MCF 10A (cell line): ENCODE results near the gene HSPH1. TPM values are rescaled to one million over a fixed set of nuclear protein-coding genes. Genes with fewer than 3 reads are reported as not detected.
"Not testable (repeated sequence)": the region's sequence is repeated elsewhere in the genome, so short reads cannot be mapped to it uniquely, and the experiment has no call there.

Source experiments
- BruUV-seq: library from RNA; stranded (reverse); fragments of 400-500 nt; replicated peaks from 2 replicates; lab custom pipeline; 2021; lab: Mats Ljungman, UMichigan
- CTCF ChIA-PET: fragments of 300-600 bp; sonication (Branson Sonifier 250); formaldehyde crosslinking; extraction: SDS; loops from one replicate; lab custom pipeline; 2021; ENCODE audit warnings: antibody characterized with exemption, inconsistent platforms; lab: Yijun Ruan, JAX
- POLR2A ChIA-PET: fragments of 300-600, 350-650 bp; sonication (Branson Sonifier 250); formaldehyde crosslinking; extraction: SDS; loops from one replicate; lab custom pipeline; 2020; ENCODE audit warnings: antibody characterized with exemption, inconsistent platforms; lab: Yijun Ruan, JAX
- DNase-seq: peaks from one replicate; pipeline ENCODE4 v3.0.0-alpha.2; 2018; ENCODE audit not compliant: unreplicated experiment
- H3K27ac Mint-ChIP-seq: one replicate; pipeline ENCODE4 v1.8.0; 2022; ENCODE audit warnings: mild to moderate bottlenecking, low read depth, mixed read lengths; ENCODE audit not compliant: unreplicated experiment
- H3K27me3 Mint-ChIP-seq: one replicate; pipeline ENCODE4 v1.8.0; 2022; ENCODE audit warnings: mixed read lengths; ENCODE audit not compliant: insufficient read depth, unreplicated experiment
- H3K36me3 Mint-ChIP-seq: one replicate; pipeline ENCODE4 v1.8.0; 2022; ENCODE audit warnings: mild to moderate bottlenecking, moderate library complexity, mixed read lengths; ENCODE audit not compliant: insufficient read depth, unreplicated experiment
- H3K4me1 Mint-ChIP-seq: one replicate; pipeline ENCODE4 v1.8.0; 2022; ENCODE audit warnings: mixed read lengths; ENCODE audit not compliant: insufficient read depth, unreplicated experiment
- H3K4me3 Mint-ChIP-seq: one replicate; pipeline ENCODE4 v1.8.0; 2022; ENCODE audit warnings: mild to moderate bottlenecking, moderate library complexity, mixed read lengths; ENCODE audit not compliant: unreplicated experiment
- H3K9me3 Mint-ChIP-seq: one replicate; pipeline ENCODE4 v1.8.0; 2022; ENCODE audit warnings: mixed read lengths; ENCODE audit not compliant: unreplicated experiment
- CTCF ChIP-seq: fragments of 200-600 bp; IDR thresholded peaks from one replicate; pipeline ENCODE4 v1.8.0; 2022; ENCODE audit warnings: antibody characterized with exemption, mild to moderate bottlenecking; ENCODE audit not compliant: unreplicated experiment
- intact Hi-C: fragments of 100-400 bp; cut with micrococcal nuclease; formaldehyde crosslinking; loops from 2 replicates; pipeline ENCODE4 v1.14.1; 2022
- total RNA-seq: library from RNA; stranded (reverse); gene quantifications from 2 replicates; pipeline ENCODE4 v1.2.3, GENCODE V29; 2022

Gene HSPH1
- total RNA-seq, 1 experiment from 2014 or later: 67.8 TPM

DNA sequence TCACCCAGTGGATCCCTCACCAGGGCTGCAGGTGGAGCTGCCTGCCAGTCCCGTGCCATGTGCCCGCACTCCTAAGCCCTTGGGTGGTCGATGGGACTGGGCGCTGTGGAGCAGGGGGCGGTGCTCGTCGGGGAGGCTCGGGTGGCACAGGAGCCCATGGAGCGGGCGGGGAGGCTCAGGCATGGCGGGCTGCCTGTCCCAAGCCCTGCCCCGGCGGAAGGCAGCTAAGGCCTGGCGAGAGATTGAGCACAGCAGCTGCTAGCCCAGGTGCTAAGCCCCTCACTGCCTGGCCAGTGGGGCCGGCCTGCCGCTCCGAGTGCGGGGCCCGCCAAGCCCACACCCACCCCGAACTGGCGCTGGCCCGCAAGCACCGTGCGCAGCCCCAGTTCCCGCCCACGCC lies 21.3 kb upstream of the HSPH1 start:
- H3K9me3 Mint-ChIP-seq: peaks cover 4% of the 10 kb centered on the region
- TF ChIP-seq CTCF: no peak
- no peak overlapping the region for H3K27ac Mint-ChIP-seq
- no peaks in the 10 kb centered on the region for H3K4me1 Mint-ChIP-seq
- POLR2A ChIA-PET: no interaction called here
- H3K27me3 Mint-ChIP-seq: no peaks in the 10 kb centered on the region
- H3K36me3 Mint-ChIP-seq: no peaks in the 10 kb centered on the region
- CTCF ChIA-PET: interaction anchor here (0.5 kb wide), 1 partner anchor 262 kb away, joined by 4 read pairs; no protein-coding TSS in a partner anchor
- DNase-seq: no peak
- H3K4me3 Mint-ChIP-seq: no peak overlapping the region
- intact Hi-C loops: no loop called here
- no TSS peak for BruUV-seq

GRCh38 chr13:31179754-31180153 lies 18.1 kb upstream of the HSPH1 start:
- Mint-ChIP-seq H3K27me3 (no peaks in the 10 kb centered on the region), H3K4me1 (no peaks in the 10 kb centered on the region), H3K9me3 (peaks cover 14% of the 10 kb centered on the region), H3K27ac (no peak overlapping the region), H3K4me3 (no peak overlapping the region), H3K36me3 (no peaks in the 10 kb centered on the region)
- no TSS peak for BruUV-seq
- ChIA-PET POLR2A (interaction anchor here (0.7 to 0.8 kb wide), 2 partner anchors 9 to 16 kb away, joined by 3 read pairs; no protein-coding TSS in a partner anchor), CTCF (interaction anchor here (1.2 kb wide), 1 partner anchor 20 kb away, joined by 3 read pairs; the partner anchor contains the start of gene B3GLCT)
- intact Hi-C loops: no loop called here
- DNase-seq: no peak
- TF ChIP-seq CTCF: no peak

DNA sequence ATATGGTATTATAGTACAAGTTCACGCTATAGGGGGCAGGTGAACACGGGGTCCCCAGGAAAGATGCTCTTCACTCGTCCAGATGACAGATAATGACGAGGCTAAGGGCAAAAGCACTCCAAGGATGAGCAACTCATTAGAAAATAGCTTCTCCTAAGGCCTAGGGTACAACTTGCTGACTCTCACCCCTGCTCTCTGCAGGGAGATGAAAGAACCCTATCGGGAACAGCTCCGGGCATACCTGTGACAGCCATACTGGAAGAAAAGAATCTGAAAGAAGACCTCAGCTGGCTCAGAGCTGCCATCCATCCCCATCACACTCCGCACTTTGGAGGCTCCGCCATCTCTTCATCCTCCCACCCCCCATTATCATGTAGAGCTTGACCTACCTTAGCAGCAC lies 17.5 kb upstream of the HSPH1 start:
- H3K4me1 Mint-ChIP-seq: no peaks in the 10 kb centered on the region
- intact Hi-C loops: no loop called here
- no peak overlapping the region for H3K4me3 Mint-ChIP-seq
- no peak for TF ChIP-seq CTCF
- BruUV-seq: no TSS peak
- peaks cover 14% of the 10 kb centered on the region for H3K9me3 Mint-ChIP-seq
- no peak for DNase-seq
- H3K36me3 Mint-ChIP-seq: no peaks in the 10 kb centered on the region
- ChIA-PET POLR2A (interaction anchor here (0.8 kb wide), 1 partner anchor 16 kb away, joined by 3 read pairs; no protein-coding TSS in a partner anchor), CTCF (interaction anchor here (1.2 kb wide), 1 partner anchor 21 kb away, joined by 3 read pairs; the partner anchor contains the start of gene B3GLCT)
- no peaks in the 10 kb centered on the region for H3K27me3 Mint-ChIP-seq
- H3K27ac Mint-ChIP-seq: no peak overlapping the region

DNA sequence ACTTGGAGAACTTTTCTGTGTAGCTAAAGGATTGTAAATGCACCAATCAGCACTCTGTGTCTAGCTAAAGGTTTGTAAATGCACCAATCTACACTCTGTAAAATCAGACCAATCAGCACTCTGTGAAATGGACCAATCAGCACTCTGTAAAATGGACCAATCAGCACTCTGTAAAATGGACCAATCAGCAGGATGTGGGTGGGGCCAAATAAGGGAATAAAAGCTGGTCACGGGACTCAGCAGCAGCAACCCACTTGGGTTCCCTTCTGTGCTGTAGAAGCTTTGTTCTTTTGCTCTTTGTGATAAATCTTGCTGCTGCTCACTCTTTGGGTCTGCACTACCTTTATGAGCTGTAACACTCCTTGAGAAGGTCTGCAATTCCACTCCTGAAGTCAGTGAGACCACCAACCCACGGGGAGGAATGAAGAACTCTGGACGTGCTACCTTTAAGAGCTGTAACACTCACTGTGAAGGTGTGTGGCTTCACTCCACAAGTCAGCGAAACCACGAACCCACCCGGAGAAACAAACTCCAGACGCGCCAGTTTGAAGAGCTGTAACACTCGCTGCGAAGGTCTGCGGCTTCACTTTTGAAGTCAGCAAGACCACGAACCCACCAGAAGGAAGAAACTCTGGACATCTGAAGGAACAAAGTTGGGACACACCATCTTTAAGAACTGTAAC lies 16.2 kb upstream of the HSPH1 start:
- BruUV-seq, intact Hi-C loops, H3K27me3 Mint-ChIP-seq, H3K4me3 Mint-ChIP-seq, H3K4me1 Mint-ChIP-seq, H3K36me3 Mint-ChIP-seq, POLR2A ChIA-PET, DNase-seq, H3K27ac Mint-ChIP-seq: not testable (repeated sequence)
- H3K9me3 Mint-ChIP-seq: peaks cover 14% of the 10 kb centered on the region
- CTCF ChIA-PET: interaction anchor here (1.1 kb wide), 1 partner anchor 57 kb away, joined by 4 read pairs; no protein-coding TSS in a partner anchor
